ENCODE data around the gene KATNB1.

- TF ChIP-seq CTCF (IDR thresholded peaks at IDR 0.05; ENCODE audit: poor library complexity, severe bottlenecking) (no peak), TAF1 (IDR thresholded peaks at IDR 0.05; ENCODE audit: low read depth) (no peak), POLR2AphosphoS5 (IDR thresholded peaks at IDR 0.05) (no peak), MXI1 (conservative IDR thresholded peaks at IDR 0.05; ENCODE audit: poor library complexity, severe bottlenecking) (no peak), REST (IDR thresholded peaks at IDR 0.05; ENCODE audit: borderline replicate concordance) (no peak), SMC3 (conservative IDR thresholded peaks at IDR 0.05; ENCODE audit: poor library complexity) (no peak), EP300 (conservative IDR thresholded peaks at IDR 0.05; ENCODE audit: poor library complexity, severe bottlenecking) (no peak), EZH2 (IDR thresholded peaks at IDR 0.05; ENCODE audit: borderline replicate concordance, insufficient read depth, low read length, poor library complexity, severe bottlenecking) (no peak), RAD21 (conservative IDR thresholded peaks at IDR 0.05) (no peak)
Measured at GRCh38 chr16:57770361-57770760, 34.8 kb downstream of the KATNB1 start.

Measured in neural cell (in vitro differentiated cells).